ENCODE data around the gene TRPM1. TPM values are rescaled to one million over a fixed set of nuclear protein-coding genes. Genes with fewer than 3 reads are reported as not detected.

TRPM1 gene
- total RNA-seq, 2 donors from 2014 or later = not detected

GRCh38 chr15:31051496-31052080 lies 49.9 kb downstream of the TRPM1 start:
- 70 to 87% methylated on average over 2 to 3 of the region's 3 CpGs for WGBS, 2 experiments (ENCODE audit: insufficient coverage in 1 of 2, insufficient read length in 1 of 2)
- no peaks in the 10 kb centered on the region for H3K36me3 Mint-ChIP-seq (ENCODE audit: low read depth)
- no peaks in the 10 kb centered on the region for H3K9me3 Mint-ChIP-seq

DNA sequence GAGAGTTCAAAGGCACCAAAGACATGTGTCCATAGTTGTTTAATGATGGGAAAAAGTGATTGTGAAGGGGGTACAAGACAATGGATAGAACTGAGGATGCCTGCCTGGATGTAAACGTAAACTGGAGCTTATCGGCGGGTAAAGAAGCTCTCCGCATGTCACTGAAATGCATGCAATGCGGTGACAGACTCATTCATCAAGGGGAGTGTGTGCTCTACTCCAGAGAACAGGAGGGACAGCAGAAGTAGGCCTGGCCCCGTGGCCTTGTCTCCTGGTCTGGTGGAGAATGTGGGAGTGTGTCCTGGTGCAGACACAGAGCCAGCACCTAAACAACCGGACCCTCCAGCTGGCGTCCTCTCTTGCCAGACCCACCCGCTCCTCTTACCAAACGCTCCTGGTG lies 50.6 kb downstream of the TRPM1 start:
- no peak for TF ChIP-seq CTCF (conservative IDR thresholded peaks at IDR 0.05)
- Mint-ChIP-seq H3K27ac (no peak overlapping the region), H3K9me3 (no peaks in the 10 kb centered on the region), H3K27me3 (ENCODE audit: insufficient read depth) (no peaks in the 10 kb centered on the region), H3K4me3 (no peak overlapping the region), H3K4me1 (peaks cover 7% of the 10 kb centered on the region), H3K36me3 (ENCODE audit: low read depth) (no peaks in the 10 kb centered on the region)
- H3K9me3 ChIP-seq (ENCODE audit: control insufficient read depth, low read length) = no peaks in the 10 kb centered on the region
- no peaks in the 10 kb centered on the region for H3K36me3 ChIP-seq (ENCODE audit: control insufficient read depth, insufficient read depth, low read length)
- no peak overlapping the region for H3K4me3 ChIP-seq (ENCODE audit: low read length)
- no peaks in the 10 kb centered on the region for H3K4me1 ChIP-seq (ENCODE audit: control insufficient read depth, insufficient read depth, low read length)
- no peaks in the 10 kb centered on the region for H3K27me3 ChIP-seq (ENCODE audit: control insufficient read depth, insufficient read depth, low read length, poor library complexity, severe bottlenecking)
- DNase-seq = no peak
- no peak overlapping the region for H3K9ac ChIP-seq (ENCODE audit: extremely low read depth, low read length, poor library complexity, severe bottlenecking)
- H3K27ac ChIP-seq (ENCODE audit: low read depth, low read length) = no peak overlapping the region
- 93 to 95% methylated on average over 7 to 10 of the region's 10 CpGs for WGBS, 2 experiments (ENCODE audit: insufficient coverage in 1 of 2, insufficient read length in 1 of 2)

More at GRCh38 chr15:31051496-31052080, 49.9 kb downstream of the TRPM1 start:
- no peak overlapping the region for H3K4me3 Mint-ChIP-seq
- H3K4me1 Mint-ChIP-seq = peaks cover 6% of the 10 kb centered on the region
- Histone ChIP-seq H3K4me1 (ENCODE audit: control insufficient read depth, insufficient read depth, low read length) (no peaks in the 10 kb centered on the region), H3K9me3 (ENCODE audit: control insufficient read depth, low read length) (no peaks in the 10 kb centered on the region), H3K27me3 (ENCODE audit: control insufficient read depth, insufficient read depth, low read length, poor library complexity, severe bottlenecking) (no peaks in the 10 kb centered on the region), H3K4me3 (ENCODE audit: low read length) (no peak overlapping the region), H3K36me3 (ENCODE audit: control insufficient read depth, insufficient read depth, low read length) (no peaks in the 10 kb centered on the region), H3K9ac (ENCODE audit: extremely low read depth, low read length, poor library complexity, severe bottlenecking) (no peak overlapping the region), H3K27ac (ENCODE audit: low read depth, low read length) (no peak overlapping the region)
- H3K27ac Mint-ChIP-seq = no peak overlapping the region
- no peak for DNase-seq
- TF ChIP-seq CTCF (conservative IDR thresholded peaks at IDR 0.05) = no peak
- no peaks in the 10 kb centered on the region for H3K27me3 Mint-ChIP-seq (ENCODE audit: insufficient read depth)

DNA sequence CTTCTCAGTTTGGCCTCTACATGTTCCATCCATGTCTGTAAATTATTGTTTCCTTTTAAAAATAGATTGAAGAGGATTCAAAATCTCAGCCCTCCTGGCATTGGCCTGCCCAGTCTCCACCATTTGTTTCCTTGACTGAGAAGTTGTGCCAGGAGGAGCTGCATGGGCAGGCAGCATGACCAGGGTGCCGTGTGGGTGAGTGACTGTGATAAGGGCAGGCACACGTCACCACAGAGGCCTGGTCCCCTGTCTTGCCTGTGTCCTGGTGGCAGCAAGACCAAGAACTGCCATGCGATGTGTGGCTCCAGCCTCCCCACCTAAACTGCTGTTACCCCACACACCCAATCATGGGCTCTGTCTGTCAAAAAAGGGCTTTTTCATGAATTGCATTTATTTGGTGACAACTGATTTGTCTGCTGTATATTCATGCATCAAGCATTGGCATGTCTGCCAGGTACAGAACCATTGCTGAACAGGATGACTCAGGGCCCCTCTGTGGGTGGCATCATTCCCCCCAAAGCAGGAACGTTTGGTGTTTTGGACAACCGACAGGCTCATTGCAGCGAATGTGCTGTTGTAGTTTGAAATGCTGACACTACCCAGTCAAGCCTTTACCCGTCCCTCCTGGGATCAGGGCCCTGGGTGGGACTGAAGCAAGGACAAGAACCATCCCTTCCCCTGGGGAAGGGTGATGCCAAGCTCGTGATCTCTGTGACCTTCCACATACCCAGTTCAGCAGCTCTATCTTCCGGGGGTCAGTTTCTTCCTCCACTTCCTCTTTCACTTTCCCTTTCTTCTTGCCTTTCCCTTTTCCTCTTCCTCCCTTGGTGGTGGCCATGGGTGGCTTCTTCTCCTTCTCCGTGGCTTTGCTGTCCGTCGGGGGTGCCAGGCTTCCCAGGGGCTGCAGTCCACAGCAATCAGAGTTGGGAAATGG lies 51.6 kb downstream of the TRPM1 start:
- H3K27me3 ChIP-seq (ENCODE audit: control insufficient read depth, insufficient read depth, low read length, poor library complexity, severe bottlenecking) = no peaks in the 10 kb centered on the region
- H3K9ac ChIP-seq (ENCODE audit: extremely low read depth, low read length, poor library complexity, severe bottlenecking) = no peak overlapping the region
- H3K4me3 Mint-ChIP-seq = no peak overlapping the region
- H3K27ac ChIP-seq (ENCODE audit: low read depth, low read length) = no peak overlapping the region
- no peaks in the 10 kb centered on the region for H3K27me3 Mint-ChIP-seq (ENCODE audit: insufficient read depth)
- H3K4me1 ChIP-seq (ENCODE audit: control insufficient read depth, insufficient read depth, low read length) = no peaks in the 10 kb centered on the region
- no peaks in the 10 kb centered on the region for H3K9me3 Mint-ChIP-seq
- H3K4me1 Mint-ChIP-seq = peaks cover 7% of the 10 kb centered on the region
- H3K36me3 ChIP-seq (ENCODE audit: control insufficient read depth, insufficient read depth, low read length) = no peaks in the 10 kb centered on the region
- no peak overlapping the region for H3K4me3 ChIP-seq (ENCODE audit: low read length)
- no peaks in the 10 kb centered on the region for H3K9me3 ChIP-seq (ENCODE audit: control insufficient read depth, low read length)
- H3K36me3 Mint-ChIP-seq (ENCODE audit: low read depth) = no peaks in the 10 kb centered on the region
- WGBS, 2 experiments (ENCODE audit: insufficient coverage in 1 of 2, insufficient read length in 1 of 2) = 82 to 84% methylated on average over 5 to 12 of the region's 12 CpGs
- H3K27ac Mint-ChIP-seq = no peak overlapping the region
- no peak for TF ChIP-seq CTCF (conservative IDR thresholded peaks at IDR 0.05)
- no peak for DNase-seq

Measured in endodermal cell (in vitro differentiated cells).